NT2/D1 (cell line): Measurements from ENCODE around the gene DLK2.

ENCODE experiments used
- YY1 ChIP-seq: IDR thresholded peaks from 2 replicates; pipeline ENCODE4 v1.6.1; 2011; ENCODE audit not compliant: insufficient read length, insufficient read depth
- ZNF274 ChIP-seq: IDR thresholded peaks from 2 replicates; pipeline ENCODE4 v1.6.1; 2011; ENCODE audit warnings: mild to moderate bottlenecking, low read depth, low read length

- no peak for TF ChIP-seq ZNF274
- no peak for TF ChIP-seq YY1
These were observed 36.7 kb upstream of the DLK2 start for GRCh38 chr6:43491750-43492661.
